Fibroblast of skin of left biceps (primary cell): ENCODE data around the gene MEX3B.
"Not testable (repeated sequence)": the region's sequence is repeated elsewhere in the genome, so short reads cannot be mapped to it uniquely, and the experiment has no call there.

Experiments
- DNase-seq, 2 experiments: peaks; one replicate each; pipeline ENCODE4 v3.0.0-alpha.2; 2013; ENCODE audit warnings: low read depth in 2 of 2

MEX3B gene

GRCh38 chr15:82048811-82049210 lies 3.0 kb upstream of the MEX3B start:
- no peak for DNase-seq

- DNase-seq: no peak
Measured at GRCh38 chr15:82047453-82048400, 1.9 kb upstream of the MEX3B start.

- peak; percentile 87 to 88 for DNase-seq
Measured at GRCh38 chr15:82046666-82047452, 1.0 kb upstream of the MEX3B start.

GRCh38 chr15:82045179-82045891 lies 483 bp downstream of the MEX3B start:
- no peak for DNase-seq

- DNase-seq: peak in 1 of 2 experiments; percentile 36
Measured at GRCh38 chr15:82044373-82045178, 1.2 kb downstream of the MEX3B start.

- DNase-seq: no peak
Measured at GRCh38 chr15:82043796-82044372, 1.9 kb downstream of the MEX3B start.

GRCh38 chr15:82043130-82043673 lies 2.6 kb downstream of the MEX3B start:
- no peak for DNase-seq

GRCh38 chr15:82040862-82041261 lies 5.0 kb downstream of the MEX3B start:
- no peak for DNase-seq

- no peak for DNase-seq
Measured at GRCh38 chr15:82040390-82040789, 5.4 kb downstream of the MEX3B start.

- DNase-seq: no peak
Measured at GRCh38 chr15:82039871-82040270, 5.9 kb downstream of the MEX3B start.

- no peak for DNase-seq
Measured at GRCh38 chr15:82036461-82036860, 9.4 kb downstream of the MEX3B start.

GRCh38 chr15:82031871-82032270 lies 13.9 kb downstream of the MEX3B start:
- DNase-seq: no peak

- DNase-seq: no peak
Measured at GRCh38 chr15:82030176-82030575, 15.6 kb downstream of the MEX3B start.

GRCh38 chr15:82028163-82028562 lies 17.7 kb downstream of the MEX3B start:
- DNase-seq: not testable (repeated sequence)

GRCh38 chr15:82021992-82022391 lies 23.8 kb downstream of the MEX3B start:
- no peak for DNase-seq

- no peak for DNase-seq
Measured at GRCh38 chr15:82020625-82021394, 25.0 kb downstream of the MEX3B start.

- no peak for DNase-seq
Measured at GRCh38 chr15:82018201-82018600, 27.6 kb downstream of the MEX3B start.

- no peak for DNase-seq
Measured at GRCh38 chr15:82017656-82018055, 28.2 kb downstream of the MEX3B start.

GRCh38 chr15:82014989-82015388 lies 30.8 kb downstream of the MEX3B start:
- no peak for DNase-seq

GRCh38 chr15:82012908-82013307 lies 32.9 kb downstream of the MEX3B start:
- DNase-seq: no peak
